ENCODE measurements around the gene SPTAN1.

DNA sequence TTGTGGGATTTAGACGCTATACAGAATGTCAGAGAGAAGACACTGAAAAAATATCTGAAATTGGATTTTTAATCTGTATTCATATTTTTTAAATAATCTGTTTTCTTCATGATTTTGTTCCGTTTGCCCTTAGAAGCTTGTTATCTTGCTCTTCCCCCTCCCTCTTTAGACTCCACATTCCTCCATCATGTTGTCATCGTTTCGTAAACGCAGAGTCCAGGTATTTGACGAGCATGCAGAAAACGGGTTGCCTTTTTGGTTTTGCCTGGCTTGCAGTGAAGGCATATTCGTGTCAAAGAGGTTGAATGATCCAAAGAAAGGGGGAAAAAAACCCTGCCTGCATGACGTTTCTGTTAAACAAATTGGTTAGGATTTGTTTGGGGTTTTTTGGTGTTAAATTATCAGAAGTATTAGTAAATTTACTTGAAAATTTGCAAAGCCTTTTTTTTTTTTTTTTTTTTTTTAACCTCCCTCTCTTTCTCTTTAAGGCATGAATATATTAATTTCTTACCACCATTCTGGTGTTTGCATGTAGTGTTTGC is 2.9 kb downstream of the SPTAN1 start:
- TF ChIP-seq, protein P1, sequence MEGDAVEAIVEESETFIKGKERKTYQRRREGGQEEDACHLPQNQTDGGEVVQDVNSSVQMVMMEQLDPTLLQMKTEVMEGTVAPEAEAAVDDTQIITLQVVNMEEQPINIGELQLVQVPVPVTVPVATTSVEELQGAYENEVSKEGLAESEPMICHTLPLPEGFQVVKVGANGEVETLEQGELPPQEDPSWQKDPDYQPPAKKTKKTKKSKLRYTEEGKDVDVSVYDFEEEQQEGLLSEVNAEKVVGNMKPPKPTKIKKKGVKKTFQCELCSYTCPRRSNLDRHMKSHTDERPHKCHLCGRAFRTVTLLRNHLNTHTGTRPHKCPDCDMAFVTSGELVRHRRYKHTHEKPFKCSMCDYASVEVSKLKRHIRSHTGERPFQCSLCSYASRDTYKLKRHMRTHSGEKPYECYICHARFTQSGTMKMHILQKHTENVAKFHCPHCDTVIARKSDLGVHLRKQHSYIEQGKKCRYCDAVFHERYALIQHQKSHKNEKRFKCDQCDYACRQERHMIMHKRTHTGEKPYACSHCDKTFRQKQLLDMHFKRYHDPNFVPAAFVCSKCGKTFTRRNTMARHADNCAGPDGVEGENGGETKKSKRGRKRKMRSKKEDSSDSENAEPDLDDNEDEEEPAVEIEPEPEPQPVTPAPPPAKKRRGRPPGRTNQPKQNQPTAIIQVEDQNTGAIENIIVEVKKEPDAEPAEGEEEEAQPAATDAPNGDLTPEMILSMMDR (conservative IDR thresholded peaks at IDR 0.05; ENCODE audit: low read length), result no peak
- no peak for TF ChIP-seq EZH2phosphoT487 (IDR thresholded peaks at IDR 0.05; ENCODE audit: borderline replicate concordance)

Measured in Loucy (cell line).